ENCODE results near the gene EIF2AK2.

The EIF2AK2 gene

DNA sequence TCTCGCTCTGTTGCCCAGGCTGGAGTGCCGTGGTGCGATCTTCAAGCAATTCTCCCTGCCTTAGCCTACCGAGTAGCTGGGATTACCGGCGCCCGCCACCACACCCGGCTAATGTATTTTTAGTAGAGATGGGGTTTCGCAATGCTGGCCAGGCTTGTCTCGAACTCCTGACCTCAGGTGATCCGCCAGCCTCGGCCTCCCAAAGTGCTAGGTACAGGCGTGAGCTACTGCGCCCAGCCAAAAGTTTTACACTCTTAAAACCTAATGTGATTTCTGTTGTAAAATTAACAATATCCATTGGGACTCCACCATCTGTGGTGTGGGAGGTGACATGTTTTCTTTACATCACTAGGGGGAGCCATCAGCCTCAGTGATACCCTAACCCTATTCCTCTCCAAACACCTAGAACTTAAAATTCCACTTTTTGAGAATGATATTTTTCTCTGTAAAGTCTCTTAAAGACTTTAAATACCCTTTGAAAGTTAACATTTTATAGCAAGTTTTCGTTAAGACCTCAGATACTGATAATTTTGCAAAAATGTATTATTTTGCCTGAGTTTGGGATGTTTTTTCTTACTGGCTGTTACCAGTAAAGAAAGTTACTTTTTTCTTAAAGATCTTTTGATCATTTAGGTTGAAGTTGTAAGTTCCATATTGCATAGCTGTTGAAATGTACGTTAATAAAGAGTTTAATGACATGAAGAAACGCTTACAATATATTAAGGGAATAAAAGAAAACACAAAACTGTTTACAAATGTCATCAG is 11.6 kb upstream of the EIF2AK2 start:
- no peak for DNase-seq (ENCODE audit: low read depth)

DNA sequence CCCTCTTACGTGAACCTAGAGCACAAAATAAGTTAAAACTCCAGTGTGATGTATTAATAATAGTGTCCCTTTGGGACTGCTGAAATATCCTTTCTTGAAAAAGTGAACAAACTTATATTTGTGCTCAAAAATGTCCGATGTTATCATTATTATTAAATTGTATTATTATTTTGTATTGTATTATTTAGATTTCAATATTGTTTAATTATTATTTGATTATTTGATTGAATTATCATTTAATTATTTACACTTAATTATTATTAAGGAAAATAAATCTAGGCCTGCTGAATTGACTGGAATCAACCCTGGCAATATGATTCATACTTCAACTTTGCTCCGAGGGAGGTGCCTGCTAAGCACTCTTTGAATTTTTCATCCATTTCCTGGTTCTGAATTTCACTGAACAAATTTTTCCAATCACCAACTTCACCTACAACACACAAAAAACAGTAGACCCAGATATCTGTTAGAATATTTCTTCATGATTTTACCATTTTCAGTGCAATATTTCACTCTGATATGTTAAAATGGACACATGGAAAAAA is 10.9 kb upstream of the EIF2AK2 start:
- DNase-seq (ENCODE audit: low read depth): no peak

DNA sequence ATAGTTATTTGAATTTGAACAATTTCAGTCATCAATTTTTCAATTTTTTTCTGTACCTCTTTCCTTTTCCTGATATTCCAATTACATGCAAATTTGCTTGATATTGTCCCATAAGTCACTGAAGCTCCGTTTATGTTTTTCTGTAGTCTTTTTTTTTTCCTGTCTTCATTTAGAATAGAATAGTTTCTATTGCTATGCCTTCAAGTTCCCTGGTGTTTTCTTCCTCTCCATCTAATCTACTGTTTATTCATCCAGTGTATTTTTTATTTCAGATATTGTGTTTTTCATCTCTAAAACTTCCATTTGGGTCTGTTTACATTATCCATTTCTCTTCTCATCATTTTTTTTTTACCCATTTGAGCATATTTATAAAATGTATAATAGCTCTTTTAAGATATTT is 8.0 kb upstream of the EIF2AK2 start:
- no peak for DNase-seq (ENCODE audit: low read depth)

DNA sequence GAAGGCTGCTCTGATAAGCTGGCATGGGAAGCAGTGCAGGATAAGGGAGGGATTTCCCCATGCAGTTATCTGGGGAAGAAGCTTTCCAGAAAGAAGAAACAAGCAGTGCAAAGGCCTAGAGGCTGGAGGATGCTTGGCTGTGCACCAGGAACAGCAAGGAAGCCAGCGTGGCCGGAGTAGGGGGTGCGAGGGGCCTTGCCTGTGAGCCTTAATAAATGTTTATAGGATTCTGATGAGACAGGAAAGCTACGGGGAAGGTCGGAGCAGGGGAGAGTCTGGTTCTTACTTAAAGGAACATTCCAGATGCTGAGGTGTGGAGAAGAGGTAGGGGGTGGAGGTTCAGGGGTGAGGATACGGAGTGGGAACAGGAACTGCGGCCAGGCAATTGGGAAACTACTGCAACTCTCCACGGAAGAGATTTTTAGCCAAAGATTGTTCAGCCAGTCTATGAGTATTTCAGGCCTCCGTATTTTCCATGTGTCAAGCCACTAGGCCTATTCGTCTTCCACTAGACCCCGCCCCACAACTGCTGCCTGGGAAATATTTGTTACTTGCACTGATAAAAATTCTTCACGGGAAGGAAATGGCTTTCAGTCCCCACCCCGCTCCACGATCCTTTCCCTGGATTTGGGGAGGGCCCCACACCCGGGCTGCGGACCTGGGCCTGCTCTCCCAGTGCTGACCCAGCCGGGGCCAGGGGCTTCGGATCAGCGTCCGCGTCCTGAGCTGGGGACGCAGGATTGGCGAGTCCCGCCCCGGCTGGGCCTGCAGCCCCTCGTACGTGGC is 516 bp downstream of the EIF2AK2 start:
- DNase-seq (ENCODE audit: low read depth): peak; percentile 19

DNA sequence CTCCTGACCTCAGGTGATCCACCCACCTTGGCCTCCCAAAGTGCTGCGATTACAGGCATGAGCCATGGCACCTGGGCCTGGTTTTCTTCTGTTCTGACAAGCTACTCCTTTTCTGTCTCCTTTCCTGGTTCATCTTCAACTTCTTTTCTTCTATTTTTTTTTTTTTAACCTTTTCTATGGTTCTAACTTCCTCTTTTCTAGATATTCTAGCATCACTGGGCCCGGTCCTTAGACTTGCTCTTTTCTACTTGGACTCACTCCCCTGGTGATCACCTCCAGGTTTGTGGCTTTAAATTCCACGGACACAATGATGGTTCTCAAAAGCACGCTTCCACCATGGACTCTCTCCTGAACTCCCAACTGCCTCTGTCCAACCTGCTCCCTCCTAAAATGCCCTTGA is 2.0 kb downstream of the EIF2AK2 start:
- no peak for DNase-seq (ENCODE audit: low read depth)

DNA sequence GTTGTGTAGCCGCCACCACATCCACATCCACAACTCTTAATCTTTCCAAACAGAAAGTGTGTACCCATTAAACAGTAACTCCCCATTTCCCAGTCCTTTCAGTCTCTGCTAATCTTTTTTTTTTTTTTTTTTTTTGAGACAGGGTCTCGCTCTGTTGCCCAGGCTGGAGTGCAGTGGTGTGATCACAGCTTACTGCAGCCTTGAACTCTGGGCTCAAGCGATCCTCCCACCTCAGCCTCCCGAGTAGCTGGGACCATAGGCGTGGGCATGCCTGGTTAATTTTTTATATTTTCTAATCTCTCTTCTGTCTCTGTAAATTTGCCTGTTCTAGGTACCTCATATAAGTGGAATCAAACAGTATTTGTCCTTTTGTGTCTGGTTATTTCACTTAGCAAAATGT is 3.6 kb downstream of the EIF2AK2 start:
- DNase-seq (ENCODE audit: low read depth): no peak

DNA sequence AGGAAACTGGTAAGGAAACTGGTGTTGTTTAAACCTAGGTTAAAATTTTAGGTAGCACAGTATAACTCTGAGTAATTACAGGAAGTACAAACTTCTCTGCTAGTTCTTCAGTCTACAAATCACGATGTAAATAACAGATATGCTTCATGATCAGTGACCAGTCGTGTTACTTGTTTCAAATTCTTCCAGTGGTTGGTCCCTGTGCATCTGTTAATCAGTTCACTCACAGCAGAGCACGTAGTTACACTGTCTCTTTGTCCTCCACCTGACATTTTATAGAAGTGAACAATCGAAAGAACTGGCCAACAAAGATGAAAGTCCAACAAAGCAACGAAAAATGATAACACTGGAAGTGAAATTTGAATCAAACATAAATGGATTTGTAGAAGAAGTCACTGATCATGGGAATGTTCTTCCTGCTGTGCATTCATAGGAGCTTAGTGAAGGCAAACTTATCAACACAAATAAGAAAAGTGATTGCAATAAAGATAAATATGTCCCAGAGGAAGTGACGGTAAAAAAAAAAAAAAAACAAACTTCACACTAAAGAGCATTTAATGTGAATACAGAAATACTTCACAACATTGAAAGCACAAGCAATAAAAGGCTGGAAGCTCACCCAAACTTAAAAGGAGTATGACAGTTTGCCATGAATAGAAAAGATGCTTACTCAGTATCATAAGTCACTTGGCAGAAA is 7.0 kb downstream of the EIF2AK2 start:
- DNase-seq (ENCODE audit: low read depth): no peak

DNA sequence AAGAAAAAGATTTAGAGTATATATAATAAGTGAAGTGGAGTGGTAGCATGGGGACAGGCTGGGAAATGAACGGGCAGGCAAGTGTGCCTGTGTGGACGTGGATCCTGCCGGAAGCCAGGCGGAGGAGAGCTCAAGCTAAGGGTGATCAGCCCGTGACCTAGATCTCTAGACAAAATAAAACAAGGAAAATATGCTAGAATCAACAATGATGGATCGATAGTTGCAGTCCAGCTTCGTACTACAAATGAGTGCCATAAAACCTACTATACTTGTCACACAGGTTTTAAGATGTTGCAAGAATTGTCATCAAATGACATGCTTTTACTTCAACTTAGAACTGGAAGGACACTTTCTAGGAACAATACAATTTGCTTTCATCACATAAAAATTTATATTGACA is 8.5 kb downstream of the EIF2AK2 start:
- DNase-seq (ENCODE audit: low read depth): no peak

DNA sequence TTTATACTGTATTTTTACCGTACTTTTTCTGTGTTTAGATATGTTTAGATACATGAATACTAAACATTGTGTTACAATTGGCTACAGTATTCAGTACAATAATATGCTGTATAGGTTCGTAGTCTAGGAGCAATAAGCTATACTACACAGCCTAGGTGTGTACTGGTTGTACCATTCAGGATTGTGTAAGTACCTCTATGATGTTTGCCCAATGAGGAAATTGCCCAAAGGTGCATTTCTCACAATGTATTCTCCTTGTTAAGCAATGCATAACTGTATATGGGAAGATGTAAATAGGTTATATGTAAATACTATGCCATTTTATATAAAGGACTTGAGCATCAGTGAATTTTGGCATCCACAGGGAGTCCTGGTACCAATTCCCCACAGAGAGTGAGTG is 10.7 kb downstream of the EIF2AK2 start:
- DNase-seq (ENCODE audit: low read depth): no peak

DNA sequence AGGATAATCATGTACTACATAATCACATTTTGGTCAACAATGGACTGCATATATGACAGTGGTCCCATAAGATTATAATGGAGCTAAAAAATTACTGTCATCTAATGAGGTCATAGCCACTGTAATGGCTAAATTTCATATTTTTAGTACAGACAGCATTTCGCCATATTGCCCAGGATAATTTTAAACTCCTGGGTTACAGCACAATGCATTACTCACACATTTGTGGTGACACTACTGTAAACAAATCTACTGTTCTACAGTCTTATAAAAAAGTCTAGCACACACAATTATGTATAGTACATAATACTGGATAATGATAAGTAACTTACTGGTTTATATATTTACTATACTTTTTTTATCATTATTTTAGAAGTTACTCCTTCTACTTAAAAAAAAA is 12.8 kb downstream of the EIF2AK2 start:
- peak; percentile 16 for DNase-seq (ENCODE audit: low read depth)

DNA sequence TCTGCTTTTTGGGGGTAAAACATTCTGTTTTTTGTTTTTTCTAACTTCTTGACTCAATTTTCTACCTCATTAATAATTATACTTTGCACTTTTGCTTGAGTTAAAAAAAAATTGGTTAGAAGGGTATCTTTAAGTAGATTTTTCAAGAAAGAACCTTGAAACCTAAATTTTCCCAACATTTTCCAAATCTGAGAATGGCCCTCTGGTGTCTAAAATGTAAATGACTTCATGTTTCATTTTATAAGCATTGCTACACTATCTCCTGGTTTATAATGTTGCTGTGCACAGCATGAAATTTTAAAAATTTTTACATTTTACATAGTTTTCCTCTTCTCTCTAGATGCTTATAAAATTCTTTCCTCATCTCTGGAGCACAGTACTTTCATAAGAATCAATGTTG is 14.2 kb downstream of the EIF2AK2 start:
- DNase-seq (ENCODE audit: low read depth): no peak

DNA sequence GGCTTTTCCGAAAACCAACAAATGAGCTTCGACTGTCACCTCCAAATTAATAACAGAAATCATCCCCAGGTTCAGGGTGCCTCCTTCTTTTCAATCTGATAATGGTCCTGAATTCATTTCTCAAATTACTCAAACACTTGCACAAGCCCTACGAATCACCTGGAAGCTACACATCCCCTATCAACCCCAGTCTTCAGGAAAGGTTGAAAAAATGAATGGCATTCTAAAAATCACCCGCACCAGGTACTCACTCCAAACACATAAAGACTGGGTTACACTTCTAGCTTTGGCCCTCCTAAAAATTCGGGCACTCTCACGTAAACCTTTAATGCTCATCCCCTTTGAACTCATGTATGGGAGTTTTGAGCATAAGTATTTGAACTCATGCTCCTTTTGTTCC is 23.9 kb downstream of the EIF2AK2 start:
- no peak for DNase-seq (ENCODE audit: low read depth)

DNA sequence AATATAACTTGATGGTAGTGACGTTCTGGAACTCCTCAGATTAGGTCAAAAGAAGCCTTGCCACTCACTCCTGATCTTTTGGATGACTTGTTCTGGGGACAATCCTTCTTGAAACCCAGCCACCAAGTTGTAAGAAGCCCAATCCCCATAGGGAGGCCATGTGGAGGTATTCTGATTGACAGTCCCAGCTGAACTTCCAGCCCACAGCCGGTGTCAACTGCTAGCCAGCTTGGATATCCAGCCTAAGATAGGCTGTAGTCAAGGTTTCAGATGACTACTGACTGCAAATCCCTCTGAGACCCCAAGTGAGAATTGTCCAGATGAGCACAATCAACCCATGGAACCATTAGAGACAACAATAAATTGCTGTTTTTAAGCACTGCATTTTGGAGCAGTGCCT is 31.4 kb downstream of the EIF2AK2 start:
- no peak for DNase-seq (ENCODE audit: low read depth)

DNA sequence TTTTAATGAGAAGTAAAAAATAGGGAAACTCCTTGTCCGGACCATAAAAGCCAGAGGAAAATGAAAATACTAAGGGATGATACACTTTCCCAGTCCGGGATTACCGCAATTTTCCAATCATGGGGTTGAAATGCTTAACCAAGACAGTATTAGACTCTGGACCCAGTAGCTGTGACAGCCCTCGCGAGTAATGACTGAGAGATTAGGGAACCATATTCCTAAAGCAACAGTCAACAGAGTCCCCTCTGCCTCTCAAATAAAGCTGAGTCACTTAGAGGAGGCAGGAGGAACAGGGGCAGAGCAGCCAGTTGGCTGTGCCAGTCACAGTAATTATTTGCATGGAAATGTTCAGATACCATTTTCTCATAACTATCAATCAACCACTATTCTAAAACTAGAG is 37.6 kb downstream of the EIF2AK2 start:
- DNase-seq (ENCODE audit: low read depth): no peak

DNA sequence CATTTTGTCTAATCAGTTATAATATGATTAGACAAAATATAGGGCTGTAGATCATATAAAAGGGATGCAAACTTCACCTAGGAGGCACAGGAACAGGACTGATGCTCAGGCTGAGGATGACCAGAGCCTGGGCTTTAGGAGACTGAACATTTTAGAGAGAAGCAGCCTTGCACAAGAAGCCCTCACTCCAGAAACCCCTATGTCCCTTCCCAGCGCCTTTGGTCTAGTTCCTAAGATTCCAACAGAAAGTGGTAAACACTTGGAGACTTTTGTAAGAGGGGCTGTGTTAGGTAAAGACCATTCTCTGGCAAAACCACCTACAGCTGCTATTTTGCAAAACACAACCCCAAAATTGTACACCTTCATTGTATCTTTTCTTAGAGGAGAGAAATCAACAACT is 39.2 kb downstream of the EIF2AK2 start:
- no peak for DNase-seq (ENCODE audit: low read depth)

DNA sequence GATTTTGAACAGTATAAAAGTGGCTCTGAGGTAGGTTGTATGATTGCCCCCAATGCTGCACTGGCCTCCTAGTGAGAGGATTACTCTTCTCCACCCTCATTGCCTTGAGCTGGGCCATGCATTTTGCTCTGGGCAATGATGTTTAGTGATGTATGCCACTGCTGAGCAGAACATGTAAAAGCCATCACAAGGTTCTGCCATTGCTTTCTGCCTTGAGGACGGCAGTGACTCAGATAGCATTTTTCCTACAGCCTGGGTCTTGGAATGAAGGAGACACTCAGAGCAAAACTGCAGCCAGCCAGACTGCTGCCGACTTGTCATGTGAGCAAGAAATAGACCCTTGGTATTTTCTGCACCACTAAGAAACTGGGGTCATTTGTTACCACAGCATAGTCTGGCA is 44.8 kb downstream of the EIF2AK2 start:
- no peak for DNase-seq (ENCODE audit: low read depth)

DNA sequence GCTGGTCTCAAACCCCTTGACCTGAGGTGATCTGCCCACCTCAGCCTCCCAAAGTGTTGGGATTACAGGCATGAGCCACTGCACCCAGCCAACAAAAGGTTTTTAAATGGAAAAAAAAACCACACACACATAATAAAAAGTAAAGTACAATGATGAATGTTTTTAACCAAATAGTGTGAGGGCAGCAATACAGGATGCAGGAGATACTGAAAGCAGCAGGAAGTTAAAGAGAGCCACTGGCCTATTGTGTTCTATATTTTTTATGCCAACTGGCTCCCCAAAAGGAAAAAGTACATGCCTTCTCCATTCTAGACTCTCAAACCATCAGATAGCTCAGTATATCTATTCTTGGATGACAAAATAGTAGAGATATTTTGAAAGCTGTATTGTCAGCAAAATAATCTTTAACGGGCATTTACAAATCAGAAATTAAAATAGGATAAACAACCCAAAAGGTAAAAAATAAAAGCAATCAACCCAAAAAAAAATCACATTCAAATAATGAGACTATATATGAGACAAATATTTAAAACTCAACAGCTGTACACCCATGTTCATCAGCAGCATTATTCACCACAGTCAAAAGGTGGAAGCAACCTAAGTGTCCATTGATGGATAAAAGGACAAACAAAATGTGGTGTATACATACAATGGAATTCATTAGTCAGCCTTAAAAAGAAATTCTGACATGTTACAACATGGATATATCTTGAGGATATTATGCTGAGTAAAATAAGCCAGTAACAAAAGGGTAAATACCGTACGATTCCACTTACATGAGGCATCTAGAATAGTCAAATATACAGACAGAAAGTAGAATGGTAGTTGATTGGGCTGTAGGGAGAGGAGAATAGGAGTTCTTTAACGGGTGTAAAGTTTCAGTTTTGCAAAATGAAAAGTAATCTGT is 46.2 kb downstream of the EIF2AK2 start:
- DNase-seq (ENCODE audit: low read depth): no peak

DNA sequence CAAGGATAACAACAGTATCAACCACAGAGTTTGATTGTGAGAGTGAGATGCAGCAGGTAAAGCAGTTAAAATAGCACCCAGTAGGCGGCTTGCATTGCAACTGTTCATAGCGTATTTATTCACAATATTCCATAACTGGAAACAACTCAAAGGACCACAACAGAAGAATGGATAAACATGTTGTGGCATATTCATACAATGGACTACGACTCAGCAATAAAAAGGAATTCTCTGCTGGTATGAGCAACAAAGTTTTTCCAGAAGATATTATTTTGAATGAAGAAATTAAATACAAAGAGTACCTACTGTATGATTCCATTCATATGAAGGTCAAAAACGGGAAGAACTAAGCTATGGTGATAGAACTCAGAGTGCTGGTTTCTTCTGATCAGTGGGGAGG is 47.3 kb downstream of the EIF2AK2 start:
- no peak for DNase-seq (ENCODE audit: low read depth)

DNA sequence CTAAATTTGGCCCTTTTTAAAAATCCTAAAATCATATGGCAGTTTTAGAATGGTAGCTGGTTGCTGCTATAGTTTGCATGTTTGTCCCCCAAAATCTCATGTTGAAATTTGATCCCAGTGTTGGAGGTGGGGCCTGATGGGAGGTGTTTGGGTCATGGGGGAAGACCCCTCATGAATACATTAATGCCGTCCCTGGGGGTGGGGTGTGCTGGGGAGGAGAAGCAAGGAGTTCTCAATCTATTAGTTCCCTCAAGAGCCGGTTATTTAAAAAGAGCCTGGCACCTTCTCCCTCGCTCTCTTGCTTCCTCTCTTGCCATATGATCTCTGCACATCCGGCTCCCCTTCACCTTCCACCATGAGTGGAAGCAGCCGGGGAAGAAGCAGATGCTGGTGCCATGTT is 51.6 kb downstream of the EIF2AK2 start:
- no peak for DNase-seq (ENCODE audit: low read depth)

DNA sequence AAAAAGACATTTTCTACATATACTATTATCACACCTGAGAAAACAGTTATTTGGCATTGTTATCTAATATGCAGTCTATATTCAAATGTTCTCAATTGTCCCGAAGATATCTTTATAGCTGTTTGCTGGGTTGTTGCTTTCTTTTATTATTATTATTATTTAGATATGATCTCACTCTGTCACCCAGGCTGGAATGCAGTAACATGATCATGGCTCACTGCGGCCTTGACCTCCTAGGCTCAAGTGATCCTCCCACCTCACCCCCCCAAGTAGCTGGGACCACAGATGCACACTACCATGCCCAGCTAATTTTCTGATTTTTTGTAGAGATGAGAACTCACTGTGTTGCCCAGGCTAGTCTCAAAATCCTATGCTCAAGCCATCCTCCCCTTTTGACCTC is 52.6 kb downstream of the EIF2AK2 start:
- DNase-seq (ENCODE audit: low read depth): no peak

DNA sequence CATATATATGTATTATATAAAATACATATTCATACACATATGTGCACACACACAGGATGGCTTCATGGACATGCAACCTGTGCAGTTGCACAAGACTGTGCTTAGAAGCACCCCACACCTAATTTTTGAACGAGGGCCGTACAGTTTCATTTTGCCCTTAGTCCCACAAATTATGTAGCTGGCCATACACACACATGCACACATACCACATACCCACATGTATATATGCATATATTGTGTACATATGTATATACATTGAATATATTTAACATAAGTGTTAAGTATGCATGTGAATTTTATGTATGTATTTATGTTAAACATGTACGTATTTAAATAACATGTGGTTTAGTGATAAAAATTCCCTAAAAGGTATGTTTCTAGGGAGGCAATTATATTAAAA is 54.2 kb downstream of the EIF2AK2 start:
- no peak for DNase-seq (ENCODE audit: low read depth)

DNA sequence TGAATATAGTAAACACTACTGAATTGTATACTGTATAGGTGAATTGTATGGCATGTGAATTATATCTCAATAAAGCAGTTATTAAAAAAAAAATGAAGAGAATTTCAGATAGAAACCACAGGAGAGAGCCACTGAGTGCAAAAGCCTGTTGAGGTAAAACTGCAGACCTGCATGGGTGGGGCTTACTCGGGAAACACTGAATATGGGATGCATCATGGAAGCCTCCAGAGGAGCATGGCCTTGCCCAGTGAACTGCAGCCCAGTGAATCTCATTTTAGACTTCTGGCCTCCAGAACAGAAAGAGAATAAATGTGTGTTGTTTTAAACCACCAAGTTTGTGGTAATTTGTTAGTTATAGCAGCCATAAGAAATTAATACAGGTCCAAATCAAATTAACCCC is 56.7 kb downstream of the EIF2AK2 start:
- DNase-seq (ENCODE audit: low read depth): no peak
